Chondrocyte (in vitro differentiated cells): ENCODE measurements around the gene LRP4. TPM values are rescaled to one million over a fixed set of nuclear protein-coding genes. Genes with fewer than 3 reads are reported as not detected.

Experiments
- total RNA-seq: library from RNA; stranded (reverse); gene quantifications from 3 replicates; pipeline ENCODE4 v1.2.1, GENCODE V29; 2021

Gene LRP4
- total RNA-seq, 1 donor from 2014 or later, result 7.0 TPM

Other genes with a start within 250 kb of the LRP4 start
- gene ARHGAP1, start 217.9 kb downstream of the LRP4 start, total RNA-seq, result 109 to 163 TPM (median 155 TPM) in 3 replicates
- 12.3 to 15.5 TPM (median 14.6 TPM) in 3 replicates for gene ZNF408, start 217.5 kb downstream of the LRP4 start, total RNA-seq
- gene F2, start 199.3 kb downstream of the LRP4 start, total RNA-seq, result 0.25 TPM in 1 of 3 replicates, not detected in the others
- gene CKAP5, start 72.3 kb downstream of the LRP4 start, total RNA-seq, result 94.3 to 99.8 TPM (median 94.5 TPM) in 3 replicates
- gene CSTPP1, start 18.2 kb upstream of the LRP4 start, total RNA-seq, result 19.6 to 37.7 TPM (median 23.3 TPM) in 3 replicates